Stimulated activated effector memory CD8-positive, alpha-beta T cell treated with anti-CD3 and anti-CD28 coated beads, Interleukin-12 subunit alpha, Interleukin-12 subunit beta, amount 100 ng/mL, for 72 hours (primary cell): ENCODE results near the gene DDI2.
"Not testable (repeated sequence)": the region's sequence is repeated elsewhere in the genome, so short reads cannot be mapped to it uniquely, and the experiment has no call there.

ENCODE experiments used
- ATAC-seq: fragments of 150-1000 bp; cut with Tn5 transposase; 2 replicates; pipeline ENCODE4 v1.10.0; 2021
- DNase-seq, 2 donors: peaks; one replicate each; pipeline ENCODE4 v3.0.0; 2021 to 2022; ENCODE audit warnings: low spot score in 2 of 2
- H3K27ac Mint-ChIP-seq: one replicate; pipeline ENCODE4 v1.8.0; 2022; ENCODE audit warnings: mild to moderate bottlenecking, mixed read lengths
- H3K36me3 Mint-ChIP-seq: one replicate; pipeline ENCODE4 v1.8.0; 2022; ENCODE audit warnings: mild to moderate bottlenecking, mixed read lengths
- H3K4me1 Mint-ChIP-seq: one replicate; pipeline ENCODE4 v1.8.0; 2022; ENCODE audit warnings: mixed read lengths
- H3K4me3 Mint-ChIP-seq: one replicate; pipeline ENCODE4 v1.8.0; 2022; ENCODE audit warnings: mild to moderate bottlenecking, mixed read lengths
- H3K9me3 Mint-ChIP-seq: one replicate; pipeline ENCODE4 v1.8.0; 2022; ENCODE audit warnings: mixed read lengths

The DDI2 gene

GRCh38 chr1:15595809-15596617 lies 21.2 kb upstream of the DDI2 start:
- no peaks in the 10 kb centered on the region for H3K36me3 Mint-ChIP-seq
- no peak overlapping the region for H3K27ac Mint-ChIP-seq
- ATAC-seq = no peak
- no peaks in the 10 kb centered on the region for H3K4me1 Mint-ChIP-seq
- H3K9me3 Mint-ChIP-seq = no peaks in the 10 kb centered on the region
- H3K4me3 Mint-ChIP-seq = no peak overlapping the region
- DNase-seq = no peak

GRCh38 chr1:15598436-15598835 lies 18.8 kb upstream of the DDI2 start:
- Mint-ChIP-seq H3K27ac (no peak overlapping the region), H3K9me3 (no peaks in the 10 kb centered on the region), H3K4me1 (peaks cover 5% of the 10 kb centered on the region), H3K4me3 (no peak overlapping the region), H3K36me3 (peaks cover 3% of the 10 kb centered on the region)
- no peak for DNase-seq
- no peak for ATAC-seq

- Mint-ChIP-seq H3K27ac (peak overlapping the region; percentile 29), H3K4me1 (peaks cover 5% of the 10 kb centered on the region), H3K9me3 (no peaks in the 10 kb centered on the region), H3K4me3 (peak overlapping the region; percentile 71), H3K36me3 (peaks cover 6% of the 10 kb centered on the region)
- DNase-seq (peak; percentile 70 to 89), ATAC-seq (peak; percentile 98)
These were observed 13.9 kb upstream of the DDI2 start for GRCh38 chr1:15603050-15603965.

GRCh38 chr1:15603966-15604282 lies 13.3 kb upstream of the DDI2 start:
- ATAC-seq = not testable (repeated sequence)

GRCh38 chr1:15604400-15604799 lies 12.9 kb upstream of the DDI2 start:
- H3K36me3 Mint-ChIP-seq, H3K4me1 Mint-ChIP-seq, H3K9me3 Mint-ChIP-seq, ATAC-seq, DNase-seq, H3K27ac Mint-ChIP-seq: not testable (repeated sequence)
- peak overlapping the region; percentile 71 for H3K4me3 Mint-ChIP-seq

More at GRCh38 chr1:15603966-15604282, 13.3 kb upstream of the DDI2 start:
- peak overlapping the region; percentile 71 for H3K4me3 Mint-ChIP-seq
- not testable (repeated sequence) for DNase-seq, H3K4me1 Mint-ChIP-seq, H3K9me3 Mint-ChIP-seq, H3K27ac Mint-ChIP-seq, H3K36me3 Mint-ChIP-seq

GRCh38 chr1:15605398-15606383 lies 11.6 kb upstream of the DDI2 start:
- no peaks in the 10 kb centered on the region for H3K9me3 Mint-ChIP-seq
- DNase-seq = no peak
- H3K4me1 Mint-ChIP-seq = peaks cover 5% of the 10 kb centered on the region
- H3K4me3 Mint-ChIP-seq = no peak overlapping the region
- H3K27ac Mint-ChIP-seq = no peak overlapping the region
- H3K36me3 Mint-ChIP-seq = peaks cover 6% of the 10 kb centered on the region
- no peak for ATAC-seq

- Mint-ChIP-seq H3K36me3 (no peaks in the 10 kb centered on the region), H3K4me1 (no peaks in the 10 kb centered on the region), H3K4me3 (no peak overlapping the region), H3K9me3 (no peaks in the 10 kb centered on the region), H3K27ac (no peak overlapping the region)
- DNase-seq (no peak), ATAC-seq (no peak)
These were observed 7.6 kb upstream of the DDI2 start for GRCh38 chr1:15609631-15610030.

GRCh38 chr1:15610167-15610566 lies 7.1 kb upstream of the DDI2 start:
- Mint-ChIP-seq H3K27ac (no peak overlapping the region), H3K4me1 (no peaks in the 10 kb centered on the region), H3K4me3 (no peak overlapping the region), H3K9me3 (no peaks in the 10 kb centered on the region), H3K36me3 (no peaks in the 10 kb centered on the region)
- no peak for DNase-seq
- no peak for ATAC-seq

- H3K36me3 Mint-ChIP-seq = peaks cover 18% of the 10 kb centered on the region
- no peaks in the 10 kb centered on the region for H3K9me3 Mint-ChIP-seq
These were observed 685 bp upstream of the DDI2 start for GRCh38 chr1:15616373-15617172.

GRCh38 chr1:15618077-15618654 lies 908 bp downstream of the DDI2 start:
- Mint-ChIP-seq H3K4me1 (peaks cover 42% of the 10 kb centered on the region), H3K4me3 (peak overlapping the region; percentile 75), H3K9me3 (no peaks in the 10 kb centered on the region), H3K27ac (peak overlapping the region; percentile 86), H3K36me3 (peaks cover 25% of the 10 kb centered on the region)
- ATAC-seq (no peak), DNase-seq (peak in 1 of 2 donors; percentile 51)

More at GRCh38 chr1:15616373-15617172, 685 bp upstream of the DDI2 start:
- Mint-ChIP-seq H3K27ac (peak overlapping the region; percentile 86), H3K4me3 (peak overlapping the region; percentile 75), H3K4me1 (peaks cover 31% of the 10 kb centered on the region)
- ATAC-seq (peak; percentile 44), DNase-seq (peak in 1 of 2 donors; percentile 55)

- Mint-ChIP-seq H3K27ac (peak overlapping the region; percentile 86), H3K36me3 (peaks cover 27% of the 10 kb centered on the region), H3K9me3 (no peaks in the 10 kb centered on the region), H3K4me3 (peak overlapping the region; percentile 75), H3K4me1 (peaks cover 43% of the 10 kb centered on the region)
- DNase-seq (no peak), ATAC-seq (no peak)
These were observed 1.6 kb downstream of the DDI2 start for GRCh38 chr1:15618655-15619525.

- DNase-seq = no peak
- peak overlapping the region; percentile 75 for H3K4me3 Mint-ChIP-seq
- peaks cover 49% of the 10 kb centered on the region for H3K4me1 Mint-ChIP-seq
- peaks cover 36% of the 10 kb centered on the region for H3K36me3 Mint-ChIP-seq
- peak overlapping the region; percentile 15 for H3K27ac Mint-ChIP-seq
- no peaks in the 10 kb centered on the region for H3K9me3 Mint-ChIP-seq
- peak; percentile 14 for ATAC-seq
These were observed 2.9 kb downstream of the DDI2 start for GRCh38 chr1:15620155-15620545.
